Epithelial cell of umbilical artery (primary cell): ENCODE data around the gene DDX3Y. TPM values are rescaled to one million over a fixed set of nuclear protein-coding genes. Genes with fewer than 3 reads are reported as not detected.

Source experiments
- total RNA-seq: library from RNA; depleted of rRNA; stranded (reverse); fragments of >200 nt; gene quantifications from 2 replicates; pipeline ENCODE4 v1.2.3, GENCODE V29; 2014

DDX3Y gene
- 1.1 and 78.0 TPM in 2 replicates for total RNA-seq

GRCh38 chrY:12904618-12905516 is at the start of gene DDX3Y:
Gene DDX3Y, plus strand, starts transcription at chrY:12904868. Its CDS starts 69 bp downstream, at chrY:12904937.

Other genes starting within 250 kb of the DDX3Y start
- gene USP9Y, start 203.6 kb upstream of the DDX3Y start, total RNA-seq: 1.1 and 13.3 TPM in 2 replicates